GM23338 (cell line): ENCODE data around the gene GNAZ. TPM values are rescaled to one million over a fixed set of nuclear protein-coding genes. Genes with fewer than 3 reads are reported as not detected.

Experiments
- ATAC-seq: fragments of 200-7000 bp; cut with Tn5 transposase; 3 replicates; pipeline ENCODE4 v1.9.1; 2020
- DNase-seq: peaks from one replicate; pipeline ENCODE4 v3.0.0-alpha.2; 2015; ENCODE audit warnings: low spot score
- H2AFZ ChIP-seq: fragments of 200-600 bp; sonication (generic); 2 replicates; pipeline ENCODE4 v1.8.0; 2016; ENCODE audit warnings: antibody characterized with exemption, mild to moderate bottlenecking, moderate library complexity
- H3F3A ChIP-seq: fragments of 200-600 bp; sonication (generic); replicated peaks from 2 replicates; pipeline ENCODE4 v1.8.0; 2017; ENCODE audit warnings: antibody characterized with exemption, mixed run types, low read depth
- H3K27ac ChIP-seq: fragments of 200-600 bp; sonication (generic); 2 replicates; pipeline ENCODE4 v1.6.1; 2016; ENCODE audit warnings: low read depth
- H3K27me3 ChIP-seq: fragments of 200-600 bp; sonication (generic); 2 replicates; pipeline ENCODE4 v1.8.0; 2016; ENCODE audit warnings: mild to moderate bottlenecking, mixed run types, moderate library complexity; ENCODE audit not compliant: insufficient read depth
- H3K36me3 ChIP-seq: fragments of 200-600 bp; sonication (generic); 2 replicates; pipeline ENCODE4 v1.8.0; 2016; ENCODE audit warnings: mild to moderate bottlenecking; ENCODE audit not compliant: insufficient read depth
- H3K4me1 ChIP-seq: fragments of 200-600 bp; sonication (generic); 2 replicates; pipeline ENCODE4 v1.8.0; 2016; ENCODE audit warnings: mild to moderate bottlenecking, moderate library complexity; ENCODE audit not compliant: insufficient read depth
- H3K4me2 ChIP-seq: fragments of 200-600 bp; sonication (generic); 2 replicates; pipeline ENCODE4 v1.7.1; 2017; ENCODE audit warnings: mixed run types
- H3K4me3 ChIP-seq: fragments of 200-600 bp; sonication (generic); 2 replicates; pipeline ENCODE4 v1.6.1; 2016; ENCODE audit warnings: mixed run types
- H3K79me2 ChIP-seq: fragments of 200-600 bp; sonication (generic); replicated peaks from 2 replicates; pipeline ENCODE4 v1.8.0; 2017; ENCODE audit warnings: mild to moderate bottlenecking; ENCODE audit not compliant: insufficient read depth
- H3K9me2 ChIP-seq: fragments of 200-600 bp; sonication (generic); 2 replicates; pipeline ENCODE4 v1.8.0; 2017; ENCODE audit not compliant: insufficient read depth
- H4K20me1 ChIP-seq: fragments of 200-600 bp; sonication (generic); replicated peaks from 2 replicates; pipeline ENCODE4 v1.8.0; 2017; ENCODE audit warnings: mild to moderate bottlenecking; ENCODE audit not compliant: insufficient read depth
- H3K27ac Mint-ChIP-seq: 2 replicates; pipeline ENCODE4 v1.8.0; 2020; ENCODE audit warnings: inconsistent platforms, mild to moderate bottlenecking, moderate library complexity, mixed read lengths
- H3K27me3 Mint-ChIP-seq: 3 replicates; pipeline ENCODE4 v1.8.0; 2022; ENCODE audit warnings: low read depth, mild to moderate bottlenecking, moderate library complexity, mixed read lengths, inconsistent platforms; ENCODE audit not compliant: insufficient read depth, poor library complexity
- H3K36me3 Mint-ChIP-seq: 3 replicates; pipeline ENCODE4 v1.8.0; 2021; ENCODE audit warnings: low read depth, mild to moderate bottlenecking, inconsistent platforms, moderate library complexity, mixed read lengths
- H3K4me1 Mint-ChIP-seq: 3 replicates; pipeline ENCODE4 v1.8.0; 2020; ENCODE audit warnings: mild to moderate bottlenecking, inconsistent platforms, mixed read lengths
- H3K4me3 Mint-ChIP-seq: 3 replicates; pipeline ENCODE4 v1.8.0; 2021; ENCODE audit warnings: moderate library complexity, mild to moderate bottlenecking, inconsistent platforms, mixed read lengths
- H3K9me3 Mint-ChIP-seq: 3 replicates; pipeline ENCODE4 v1.8.0; 2020; ENCODE audit warnings: moderate library complexity, mild to moderate bottlenecking, inconsistent platforms, mixed read lengths
- CREB1 ChIP-seq: fragments of 250-450 bp; sonication (Bioruptor Pico); IDR thresholded peaks from 2 replicates; pipeline ENCODE4 v1.5.0; 2020; ENCODE audit warnings: low read depth, mild to moderate bottlenecking, moderate library complexity
- JUNB ChIP-seq: IDR thresholded peaks from one replicate; pipeline ENCODE4 v1.6.1; 2016; ENCODE audit warnings: antibody characterized with exemption; ENCODE audit not compliant: unreplicated experiment
- REST ChIP-seq: IDR thresholded peaks from one replicate; pipeline ENCODE4 v1.6.1; 2018; ENCODE audit warnings: antibody characterized with exemption; ENCODE audit not compliant: unreplicated experiment
- ZNF114 ChIP-seq: fragments of 250-450 bp; sonication (Bioruptor Pico); IDR thresholded peaks from 2 replicates; pipeline ENCODE4 v1.5.0; 2020; ENCODE audit warnings: mild to moderate bottlenecking, moderate library complexity
- ZNF331 ChIP-seq: fragments of 250-450 bp; sonication (Bioruptor Pico); IDR thresholded peaks from 2 replicates; pipeline ENCODE4 v1.5.0; 2020; ENCODE audit warnings: low read depth, mild to moderate bottlenecking, moderate library complexity
- ZNF462 ChIP-seq: fragments of 250-450 bp; sonication (Bioruptor Pico); IDR thresholded peaks from 2 replicates; pipeline ENCODE4 v1.5.0; 2020; ENCODE audit warnings: mild to moderate bottlenecking, moderate library complexity
- polyA plus RNA-seq: library from polyadenylated mRNA; unstranded; fragments of >200 nt; fragmentation: Nextera tagmentation; extraction: Ambion mirVana; gene quantifications from 2 replicates; pipeline ENCODE4 v1.2.1, GENCODE V29; 2016
- total RNA-seq: library from RNA; depleted of rRNA; stranded (reverse); fragments of >200 nt; shearing (Covaris generic); gene quantifications from 2 replicates; pipeline ENCODE4 v1.2.3, GENCODE V29; 2014

GNAZ gene
- total and polyA plus RNA-seq, 2 experiments from 2014 or later = 2.9 to 11.1 TPM

- Mint-ChIP-seq H3K4me3 (no peak overlapping the region), H3K36me3 (no peaks in the 10 kb centered on the region), H3K27me3 (peaks cover 16% of the 10 kb centered on the region), H3K27ac (no peak overlapping the region), H3K4me1 (peaks cover 5% of the 10 kb centered on the region), H3K9me3 (no peaks in the 10 kb centered on the region)
- no peak overlapping the region for H2AFZ ChIP-seq
- no peaks in the 10 kb centered on the region for H4K20me1 ChIP-seq
- no peaks in the 10 kb centered on the region for H3K36me3 ChIP-seq
- no peak for TF ChIP-seq ZNF114 (CRISPR knock-in tag)
- no peak for TF ChIP-seq ZNF331 (CRISPR knock-in tag)
- TF ChIP-seq CREB1 = no peak
- TF ChIP-seq ZNF462 (CRISPR knock-in tag) = no peak
- TF ChIP-seq REST = no peak
- no peak for TF ChIP-seq JUNB
- no peaks in the 10 kb centered on the region for H3K9me2 ChIP-seq
- no peak overlapping the region for H3K4me3 ChIP-seq
- no peak for DNase-seq
- H3K79me2 ChIP-seq = no peaks in the 10 kb centered on the region
- ATAC-seq = no peak
- no peaks in the 10 kb centered on the region for H3K27me3 ChIP-seq
- H3K4me2 ChIP-seq = no peak overlapping the region
- no peaks in the 10 kb centered on the region; the same call in 1 of the 2 replicates for H3K4me1 ChIP-seq
- H3F3A ChIP-seq = no peaks in the 10 kb centered on the region
- H3K27ac ChIP-seq = no peak overlapping the region
These were observed 50.7 kb downstream of the GNAZ start for GRCh38 chr22:23121000-23121421.
